Breast epithelium (tissue), 3 donors: ENCODE results near the gene CCDC33.

Source experiments
- POLR2A ChIP-seq: fragments of 450-650 bp; IDR thresholded peaks from one replicate; pipeline ENCODE4 v1.6.1; 2016; ENCODE audit warnings: antibody characterized with exemption, mild to moderate bottlenecking, moderate library complexity
- POLR2AphosphoS5 ChIP-seq, 3 donors: sonication (generic); formaldehyde crosslinking; IDR thresholded peaks; one replicate each; pipeline ENCODE4 v1.6.1; 2017; ENCODE audit warnings: antibody characterized with exemption in 3 of 3
- TF ChIP-seq, protein P1 (sequence below), 3 donors: fragments of 450-650 bp; IDR thresholded peaks; one replicate each; pipeline ENCODE4 v1.5.1; 2016 to 2017; ENCODE audit warnings: antibody characterized with exemption in 3 of 3, mild to moderate bottlenecking in 3 of 3, moderate library complexity in 3 of 3

DNA sequence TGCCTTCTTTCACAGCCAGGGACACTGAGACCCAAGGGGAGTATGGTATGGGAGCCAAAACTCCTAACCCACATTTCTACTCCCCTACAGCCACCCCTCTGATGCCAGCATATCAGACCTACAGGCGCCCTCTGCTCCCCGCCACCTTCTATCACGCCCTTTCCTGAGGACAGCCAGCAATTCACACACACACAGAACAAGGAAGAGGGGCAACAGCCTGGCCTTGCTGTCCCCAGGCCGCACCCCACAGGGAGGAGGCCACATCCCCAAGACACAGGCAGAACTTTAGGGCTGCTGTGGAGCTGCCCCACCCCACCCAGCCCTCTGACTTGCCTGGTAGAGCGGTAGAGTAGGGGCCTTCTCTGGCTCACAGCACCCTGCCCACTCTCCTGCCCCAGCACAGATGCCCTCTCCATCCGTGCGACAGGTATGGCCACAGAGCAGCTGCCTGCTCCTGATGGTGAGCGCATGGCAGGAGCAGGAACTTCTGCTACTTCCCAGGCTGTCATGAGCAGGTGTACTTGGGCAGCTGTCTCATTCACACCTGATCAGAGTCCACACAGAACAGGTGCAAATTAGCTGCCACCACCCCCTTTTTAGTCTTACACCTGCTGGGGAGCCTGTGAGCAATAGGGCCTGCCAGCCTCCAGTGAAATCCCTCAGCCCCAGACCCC, 33.4 kb downstream of the CCDC33 start:
- TF ChIP-seq, protein P1, sequence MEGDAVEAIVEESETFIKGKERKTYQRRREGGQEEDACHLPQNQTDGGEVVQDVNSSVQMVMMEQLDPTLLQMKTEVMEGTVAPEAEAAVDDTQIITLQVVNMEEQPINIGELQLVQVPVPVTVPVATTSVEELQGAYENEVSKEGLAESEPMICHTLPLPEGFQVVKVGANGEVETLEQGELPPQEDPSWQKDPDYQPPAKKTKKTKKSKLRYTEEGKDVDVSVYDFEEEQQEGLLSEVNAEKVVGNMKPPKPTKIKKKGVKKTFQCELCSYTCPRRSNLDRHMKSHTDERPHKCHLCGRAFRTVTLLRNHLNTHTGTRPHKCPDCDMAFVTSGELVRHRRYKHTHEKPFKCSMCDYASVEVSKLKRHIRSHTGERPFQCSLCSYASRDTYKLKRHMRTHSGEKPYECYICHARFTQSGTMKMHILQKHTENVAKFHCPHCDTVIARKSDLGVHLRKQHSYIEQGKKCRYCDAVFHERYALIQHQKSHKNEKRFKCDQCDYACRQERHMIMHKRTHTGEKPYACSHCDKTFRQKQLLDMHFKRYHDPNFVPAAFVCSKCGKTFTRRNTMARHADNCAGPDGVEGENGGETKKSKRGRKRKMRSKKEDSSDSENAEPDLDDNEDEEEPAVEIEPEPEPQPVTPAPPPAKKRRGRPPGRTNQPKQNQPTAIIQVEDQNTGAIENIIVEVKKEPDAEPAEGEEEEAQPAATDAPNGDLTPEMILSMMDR (IDR thresholded peaks at IDR 0.05): no peak
- TF ChIP-seq POLR2AphosphoS5 (IDR thresholded peaks at IDR 0.05) (no peak), POLR2A (no peak)
